Measurements from ENCODE around the gene PCED1A.

PCED1A gene, protein sequence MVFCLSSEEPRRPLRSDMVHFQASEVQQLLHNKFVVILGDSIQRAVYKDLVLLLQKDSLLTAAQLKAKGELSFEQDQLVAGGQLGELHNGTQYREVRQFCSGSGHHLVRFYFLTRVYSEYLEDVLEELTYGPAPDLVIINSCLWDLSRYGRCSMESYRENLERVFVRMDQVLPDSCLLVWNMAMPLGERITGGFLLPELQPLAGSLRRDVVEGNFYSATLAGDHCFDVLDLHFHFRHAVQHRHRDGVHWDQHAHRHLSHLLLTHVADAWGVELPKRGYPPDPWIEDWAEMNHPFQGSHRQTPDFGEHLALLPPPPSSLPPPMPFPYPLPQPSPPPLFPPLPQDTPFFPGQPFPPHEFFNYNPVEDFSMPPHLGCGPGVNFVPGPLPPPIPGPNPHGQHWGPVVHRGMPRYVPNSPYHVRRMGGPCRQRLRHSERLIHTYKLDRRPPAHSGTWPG

DNA sequence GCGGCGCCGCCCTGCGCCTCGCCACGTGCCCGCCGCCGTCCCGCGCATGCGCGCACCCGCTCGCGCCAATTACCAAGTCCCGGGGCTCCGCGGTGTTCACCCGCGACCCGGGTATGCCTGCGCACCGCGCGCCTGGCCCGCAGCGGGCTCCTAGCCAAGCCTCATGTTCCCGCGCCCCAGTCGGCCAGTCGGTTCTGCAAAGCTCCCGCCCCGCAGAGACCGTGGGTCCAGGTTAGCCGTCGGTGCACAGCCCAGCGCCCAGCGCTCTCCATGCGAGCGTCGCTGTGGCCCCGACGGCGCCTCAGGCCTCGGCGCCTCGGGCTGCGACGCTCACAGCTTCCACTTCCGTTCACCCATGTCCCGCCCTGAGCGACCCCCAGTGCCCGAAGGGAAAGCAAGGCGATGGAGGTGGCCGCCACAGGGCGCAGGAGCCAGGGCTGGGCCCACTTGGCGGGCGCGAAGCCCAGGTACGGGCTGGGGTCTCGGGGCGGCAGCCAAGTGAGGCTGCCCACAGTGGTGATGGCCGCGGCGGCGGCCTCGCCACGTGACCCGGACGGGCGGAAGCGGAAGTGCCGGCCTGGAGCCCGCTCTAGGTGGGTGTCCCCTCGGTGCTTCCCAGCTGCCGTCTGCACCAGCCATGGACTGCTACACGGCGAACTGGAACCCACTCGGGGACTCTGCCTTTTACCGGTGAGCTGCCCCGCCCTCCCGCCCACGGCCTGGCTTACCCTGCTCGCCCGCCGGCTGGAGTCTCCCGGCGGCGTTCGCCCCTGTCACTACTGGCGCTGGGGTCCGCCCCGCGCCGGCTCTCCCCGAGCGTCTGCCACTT, at the start of gene PCED1A, which contains the start of gene VPS16:
PCED1A (minus strand) TSS at position 518 of the 829 bp plus-strand sequence. CDS start 743 bp downstream, outside the sequence.
VPS16 (plus strand) TSS at position 608 of the 829 bp plus-strand sequence; CDS start at position 638, 30 bp downstream.
- DNase-seq (ENCODE audit: low read depth, low spot score) = peak; percentile 79

DNA sequence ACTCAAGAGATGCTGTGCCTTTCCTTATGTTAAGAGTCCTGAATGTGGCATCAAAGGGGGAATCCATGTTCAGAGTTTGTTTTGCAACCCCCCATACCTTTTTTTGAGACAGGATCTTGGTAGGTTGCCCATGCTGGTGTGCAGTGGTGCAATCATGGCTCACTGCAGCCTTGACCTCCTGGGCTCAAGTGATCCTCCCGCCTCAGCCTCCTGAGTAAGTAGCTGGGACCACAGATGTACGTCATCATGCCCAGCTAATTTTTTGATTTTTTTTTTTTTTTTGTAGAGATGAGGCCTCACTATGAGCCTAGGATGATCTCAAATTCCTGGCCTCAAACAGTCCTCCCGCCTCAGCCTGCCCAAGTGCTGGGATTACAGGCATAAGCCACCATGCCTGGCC, 49.3 kb upstream of the PCED1A start:
- DNase-seq (ENCODE audit: low read depth, low spot score) = no peak

DNA sequence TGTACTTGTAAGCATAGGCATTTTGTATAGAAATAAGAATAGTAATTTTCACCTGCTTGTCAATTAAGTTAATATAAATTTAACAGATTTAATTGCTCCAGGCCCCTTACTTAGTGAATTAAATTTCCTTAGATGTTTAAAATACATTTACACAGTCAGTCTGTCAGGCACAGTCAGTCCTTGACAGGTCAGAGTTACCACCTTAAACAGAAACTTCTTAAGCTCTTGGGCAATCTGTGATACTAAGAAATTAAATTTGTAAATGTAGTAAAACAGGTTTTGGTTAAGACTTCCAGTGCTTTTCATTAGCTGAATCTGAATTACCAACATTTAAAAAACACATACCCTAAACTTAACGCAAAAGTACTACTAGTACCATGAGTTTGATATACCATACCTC, 48.8 kb upstream of the PCED1A start:
- no peak for DNase-seq (ENCODE audit: low read depth, low spot score)

DNA sequence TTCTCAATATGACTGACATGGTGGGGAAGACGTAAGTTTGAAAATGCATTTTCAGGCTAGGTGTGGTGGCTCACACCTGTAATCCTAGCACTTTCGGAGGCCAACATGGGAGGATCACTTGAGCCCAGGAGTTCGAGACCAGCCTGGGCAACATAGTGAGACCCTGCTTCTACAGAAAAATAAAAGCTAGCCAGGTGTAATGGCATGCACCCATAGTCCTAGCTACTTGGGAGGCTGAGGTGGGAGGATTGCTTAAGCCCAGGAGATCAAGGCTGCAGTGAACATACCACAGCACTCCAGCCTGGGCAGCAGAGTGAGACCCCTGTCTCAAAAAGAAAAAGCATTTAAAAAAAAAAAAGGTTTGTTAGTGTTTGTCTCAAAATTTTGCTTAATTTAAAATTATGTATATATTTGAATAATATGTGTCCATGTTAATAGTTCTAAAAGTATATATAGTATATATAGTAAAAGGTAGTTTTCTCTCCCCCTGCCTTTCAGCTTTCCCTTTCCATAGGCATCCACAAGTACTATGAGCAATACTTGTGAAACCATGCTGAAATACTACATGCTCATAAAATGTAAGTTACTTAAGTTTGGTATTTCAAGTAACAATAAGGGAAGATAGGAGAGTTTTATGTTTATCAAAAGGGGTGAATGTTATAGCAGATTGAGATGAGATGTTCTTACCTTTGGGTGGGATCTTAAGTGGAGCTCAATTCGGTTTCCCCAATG, 47.9 kb upstream of the PCED1A start:
- DNase-seq (ENCODE audit: low read depth, low spot score) = no peak

GRCh38 chr20:2887715-2888114, 47.3 kb upstream of the PCED1A start:
- no peak for DNase-seq (ENCODE audit: low read depth, low spot score)

- DNase-seq (ENCODE audit: low read depth, low spot score) = no peak
Observed at GRCh38 chr20:2883726-2884637, 43.5 kb upstream of the PCED1A start.

- DNase-seq (ENCODE audit: low read depth, low spot score) = no peak
Observed at GRCh38 chr20:2880650-2881049, 40.2 kb upstream of the PCED1A start.

DNA sequence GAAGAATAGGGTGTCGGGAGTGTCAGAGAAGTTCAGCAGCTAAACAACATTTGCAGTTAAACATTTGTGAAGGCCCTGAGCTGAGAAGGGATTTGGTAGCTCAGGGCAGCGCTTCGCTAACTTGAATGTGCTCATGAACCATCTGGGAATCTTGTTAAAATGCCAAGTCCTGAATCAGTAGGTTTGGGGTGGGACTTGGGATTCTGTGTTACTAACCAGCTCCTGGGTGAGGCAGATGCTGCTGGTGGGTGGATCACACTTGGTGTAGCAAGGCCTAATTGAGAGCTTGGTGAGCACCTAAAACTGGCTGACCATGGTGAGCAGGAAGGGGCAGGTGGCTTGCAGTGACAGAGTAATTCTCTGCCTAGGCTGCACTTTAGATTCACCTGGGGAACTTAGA, 38.7 kb upstream of the PCED1A start:
- DNase-seq (ENCODE audit: low read depth, low spot score) = no peak

GRCh38 chr20:2878515-2878914, 38.1 kb upstream of the PCED1A start:
- no peak for DNase-seq (ENCODE audit: low read depth, low spot score)

DNA sequence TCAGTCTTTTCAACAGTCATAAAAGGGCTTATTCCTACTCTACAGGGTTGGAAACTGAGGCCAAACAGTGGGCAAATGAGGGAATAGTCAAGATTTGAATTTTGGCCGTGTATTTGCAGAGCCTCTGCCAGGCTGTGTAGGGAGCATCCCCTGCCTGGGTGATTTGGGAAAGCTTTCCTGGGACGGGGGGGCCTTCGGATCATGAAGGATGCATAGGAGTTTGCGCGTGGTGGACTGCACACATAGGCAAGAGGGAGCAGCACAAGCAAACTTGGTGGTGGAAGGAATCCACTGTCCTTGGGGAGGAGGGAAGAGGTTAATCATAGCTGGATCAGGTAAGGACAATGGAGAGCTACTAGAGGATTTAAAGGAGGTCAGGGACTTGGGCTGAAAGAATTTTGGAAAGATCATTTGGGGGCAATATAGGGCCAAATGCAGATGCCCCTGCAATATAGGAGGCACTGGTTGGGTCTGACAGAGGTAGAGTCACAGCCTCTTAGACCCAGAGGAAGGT, 35.3 kb upstream of the PCED1A start:
- no peak for DNase-seq (ENCODE audit: low read depth, low spot score)

DNA sequence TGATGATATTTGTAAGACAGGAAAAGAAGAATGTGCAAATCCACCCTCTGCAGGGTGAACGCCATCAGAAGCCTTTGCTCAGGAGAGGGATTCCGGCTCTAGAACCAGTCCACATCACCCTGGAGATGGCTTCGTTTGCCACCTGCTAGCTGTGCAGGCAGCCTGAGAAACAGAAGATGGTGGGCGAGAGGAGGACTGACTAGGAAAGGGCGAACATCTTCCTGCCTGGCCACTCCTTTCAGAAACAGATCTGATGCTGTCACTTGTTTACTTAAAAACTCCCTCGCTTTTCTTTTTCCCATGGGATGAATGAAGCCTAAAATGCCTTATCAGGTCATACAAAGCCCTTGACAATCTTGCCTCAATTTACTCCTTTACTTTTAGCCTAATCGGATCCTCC, 34.0 kb upstream of the PCED1A start:
- DNase-seq (ENCODE audit: low read depth, low spot score) = no peak

DNA sequence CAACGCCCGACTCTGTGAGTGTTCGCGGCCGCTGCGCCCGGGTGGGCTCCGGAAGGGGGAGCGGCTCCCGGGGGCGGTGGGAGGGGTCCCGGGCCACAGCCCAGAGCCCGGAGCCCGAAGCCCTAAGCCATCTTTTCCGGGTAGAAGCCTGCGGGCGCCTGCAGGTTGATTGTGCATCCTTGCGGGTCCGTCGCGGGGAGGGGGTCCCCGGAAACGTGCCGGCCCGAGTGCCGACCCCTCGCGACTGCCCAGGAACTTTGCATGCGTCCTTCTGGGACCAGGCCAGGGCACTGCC, 33.2 kb upstream of the PCED1A start:
- peak; percentile 32 for DNase-seq (ENCODE audit: low read depth, low spot score)

GRCh38 chr20:2873010-2873746, 32.7 kb upstream of the PCED1A start, which contains the start of gene PTPRA:
TSS of gene PTPRA (plus strand) at chr20:2873481. CDS start at chr20:2964278, 90,797 bp downstream.
- DNase-seq (ENCODE audit: low read depth, low spot score) = peak; percentile 80

- peak; percentile 55 for DNase-seq (ENCODE audit: low read depth, low spot score)
Observed at GRCh38 chr20:2872459-2873009, 32.1 kb upstream of the PCED1A start.

GRCh38 chr20:2871661-2872458, 31.4 kb upstream of the PCED1A start:
- no peak for DNase-seq (ENCODE audit: low read depth, low spot score)

DNA sequence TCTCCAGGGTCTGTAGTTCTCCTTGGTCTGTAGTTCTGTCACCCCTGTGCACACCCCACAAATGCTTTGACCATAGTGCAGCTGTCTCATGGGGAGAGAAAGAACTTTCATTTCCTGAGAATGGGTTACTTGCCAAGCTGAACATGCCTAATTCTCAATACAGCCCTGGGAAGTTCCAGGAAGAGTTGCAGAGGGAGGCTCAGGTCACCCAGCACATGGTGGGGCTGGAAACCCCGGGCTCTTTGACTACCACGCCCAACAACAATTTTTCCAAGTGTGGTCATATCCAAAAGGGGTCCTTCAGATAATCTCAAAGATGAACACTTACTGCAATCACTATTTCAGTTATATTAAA, 30.6 kb upstream of the PCED1A start:
- DNase-seq (ENCODE audit: low read depth, low spot score) = no peak

- no peak for DNase-seq (ENCODE audit: low read depth, low spot score)
Observed at GRCh38 chr20:2869381-2869780, 28.9 kb upstream of the PCED1A start.

- no peak for DNase-seq (ENCODE audit: low read depth, low spot score)
Observed at GRCh38 chr20:2867081-2867864, 26.8 kb upstream of the PCED1A start.

All from activated CD4-positive, CD25-positive, alpha-beta regulatory T cell treated with anti-CD3 and anti-CD28 coated beads, Interleukin-2, amount 50 U/mL, for 16 hours (primary cell).